Measurements from ENCODE around the gene C19orf47. TPM values are rescaled to one million over a fixed set of nuclear protein-coding genes. Genes with fewer than 3 reads are reported as not detected.

The C19orf47 gene
- total and polyA plus RNA-seq, 2 donors (not counting 3 experiments of a cell fraction or from before 2014, with no cell fraction given) = 16.4 to 27.0 TPM

- H3K27ac ChIP-seq (ENCODE audit: insufficient read depth, low read depth, low read length) = no peak overlapping the region
- H3K27me3 ChIP-seq (ENCODE audit: control insufficient read depth in 2 of 2, insufficient read depth in 2 of 2, low read length in 2 of 2) = no peaks in the 10 kb centered on the region
- H3K9me1 ChIP-seq (replicated peaks; ENCODE audit: control insufficient read depth, extremely low read depth, insufficient read depth, low read length) = no peaks in the 10 kb centered on the region
- no peak overlapping the region for H3K4me2 ChIP-seq (ENCODE audit: insufficient read depth, low read length)
- no TSS peak for BruUV-seq (replicated peaks)
- no peak overlapping the region for H3K4me3 ChIP-seq (replicated peaks in 1 of 3; ENCODE audit: insufficient read depth in 1 of 3, low read depth in 1 of 3, low read length in 3 of 3)
- POLR2A ChIA-PET = no interaction called here
- FAIRE-seq (no peak), DNase-seq (ENCODE audit: low read depth, low spot score) (no peak)
- no peak overlapping the region for H2AFZ ChIP-seq (ENCODE audit: low read depth, low read length)
- H3K36me3 ChIP-seq (ENCODE audit: control insufficient read depth in 2 of 2, extremely low read depth in 1 of 2, insufficient read depth in 2 of 2, low read length in 2 of 2) = peaks cover 0 to 9% of the 10 kb centered on the region in 2 experiments
- no peaks in the 10 kb centered on the region for H4K20me1 ChIP-seq (replicated peaks; ENCODE audit: control insufficient read depth, extremely low read depth, insufficient read depth, low read length)
- TF ChIP-seq MYC (IDR thresholded peaks at IDR 0.05; ENCODE audit: low read depth, low read length) (no peak), MAX (IDR thresholded peaks at IDR 0.05; ENCODE audit: insufficient read depth, insufficient read length) (no peak), JUN (IDR thresholded peaks at IDR 0.05; ENCODE audit: borderline replicate concordance, insufficient read depth, insufficient read length, low read depth) (no peak), EZH2 (IDR thresholded peaks at IDR 0.05; ENCODE audit: borderline replicate concordance, low read depth, low read length, severe bottlenecking) (no peak), GATA2 (IDR thresholded peaks at IDR 0.05; ENCODE audit: insufficient read depth, insufficient read length, low read depth, low read length) (no peak)
- H3K9me3 ChIP-seq (replicated peaks; ENCODE audit: control insufficient read depth, insufficient read depth, low read length) = no peaks in the 10 kb centered on the region
- peaks cover 3% of the 10 kb centered on the region for H3K4me1 ChIP-seq (ENCODE audit: control insufficient read depth, extremely low read depth, insufficient read depth, low read length)
- no peak overlapping the region for H3K9ac ChIP-seq (replicated peaks; ENCODE audit: extremely low read depth, insufficient read depth, low read length)
- CTCF ChIA-PET = no interaction called here
- no peaks in the 10 kb centered on the region for H3K79me2 ChIP-seq (ENCODE audit: control insufficient read depth, insufficient read depth, low read length)
- intact Hi-C loops (cut with micrococcal nuclease) (loop anchor here (5.0 kb wide), 1 partner anchor 35 kb away; no protein-coding TSS in a partner anchor), dilution Hi-C loops (cut with MboI; ENCODE audit: extremely low pct_ligation_motif_present, low sequenced_read_pairs) (no loop called here)
Measured at GRCh38 chr19:40366697-40367561, 18.7 kb upstream of the C19orf47 start.

Data from endothelial cell of umbilical vein (primary cell).